Mononuclear cell (primary cell): ENCODE data around the gene CASP10. TPM values are rescaled to one million over a fixed set of nuclear protein-coding genes. Genes with fewer than 3 reads are reported as not detected.

Source experiments
- H3K27me3 ChIP-seq: 2 replicates; pipeline ENCODE4 v1.6.0; 2011; ENCODE audit warnings: low read length, control low read depth; ENCODE audit not compliant: insufficient read depth
- H3K4me1 ChIP-seq: 2 replicates; pipeline ENCODE4 v1.5.1; 2011; ENCODE audit warnings: mild to moderate bottlenecking, low read length, control low read depth; ENCODE audit not compliant: insufficient read depth
- H3K4me3 ChIP-seq: 2 replicates; pipeline ENCODE4 v1.5.1; 2011; ENCODE audit warnings: mild to moderate bottlenecking, low read length, moderate library complexity
- H3K9me3 ChIP-seq: 2 replicates; pipeline ENCODE4 v1.5.1; 2011; ENCODE audit warnings: low read depth, mild to moderate bottlenecking, control low read depth, low read length
- total RNA-seq: library from RNA; depleted of rRNA; stranded (reverse); fragments of >200 nt; gene quantifications from one replicate; pipeline ENCODE4 v1.2.3, GENCODE V29; 2012

CASP10 gene
- total RNA-seq, 1 donor: 29.7 TPM

DNA sequence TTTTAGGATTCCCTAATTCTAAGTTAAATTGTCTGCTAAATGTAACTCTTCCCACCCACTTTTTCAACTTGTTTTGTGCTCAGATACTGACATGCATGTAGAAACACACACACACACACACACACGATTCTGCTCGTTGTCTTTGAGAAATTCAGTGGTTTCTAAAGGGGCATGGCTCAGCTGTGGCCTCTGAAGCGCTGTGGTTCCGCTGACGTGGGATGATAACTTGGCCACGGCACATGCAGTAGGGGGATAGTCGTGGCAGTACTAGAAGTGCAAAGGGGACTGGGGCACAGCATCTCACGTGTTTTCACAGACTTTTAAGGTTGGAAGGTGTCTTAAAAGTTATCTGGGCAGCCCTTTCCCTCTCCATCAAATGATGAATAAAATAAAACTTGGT lies 18.4 kb downstream of the CASP10 start:
- Histone ChIP-seq H3K4me1 (peaks cover 32% of the 10 kb centered on the region), H3K9me3 (no peaks in the 10 kb centered on the region), H3K4me3 (no peak overlapping the region), H3K27me3 (no peaks in the 10 kb centered on the region)

DNA sequence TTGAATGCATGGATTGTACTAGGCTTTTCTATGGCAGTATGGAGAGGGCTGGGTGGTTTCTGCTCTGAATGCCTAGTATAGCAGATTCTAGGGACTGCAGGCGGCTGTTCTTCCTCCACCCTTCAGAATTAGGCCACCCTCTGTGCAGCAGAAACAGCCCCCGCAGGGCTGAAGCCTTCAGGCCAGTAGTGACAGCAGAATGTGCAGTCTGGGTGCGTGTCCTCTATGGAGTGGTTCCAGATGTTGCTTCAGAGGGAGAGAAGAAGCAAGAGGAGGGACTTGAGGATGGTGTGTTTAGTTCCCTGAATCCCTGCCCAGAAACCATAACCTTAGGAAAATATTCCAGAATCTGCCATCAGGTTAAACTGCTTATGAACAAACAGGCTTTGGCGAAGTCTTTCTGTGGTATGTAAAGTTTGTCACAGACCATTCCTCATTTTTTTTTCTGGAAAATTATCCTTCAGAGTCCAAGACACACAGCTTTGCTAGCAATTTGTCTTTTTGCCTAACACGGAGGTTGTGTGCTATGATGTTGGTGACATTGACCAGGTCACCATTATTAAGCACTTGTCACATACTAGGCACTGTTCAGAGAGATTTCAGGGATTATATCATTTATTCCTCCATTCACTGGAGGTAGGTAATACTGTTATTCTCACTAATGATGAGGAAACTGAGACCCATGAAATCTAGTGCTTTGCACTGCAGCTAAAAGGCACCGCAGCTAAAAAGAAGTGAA lies 21.1 kb downstream of the CASP10 start:
- H3K4me1 ChIP-seq: peaks cover 35% of the 10 kb centered on the region
- H3K4me3 ChIP-seq: no peak overlapping the region
- H3K9me3 ChIP-seq: no peaks in the 10 kb centered on the region
- no peaks in the 10 kb centered on the region for H3K27me3 ChIP-seq

DNA sequence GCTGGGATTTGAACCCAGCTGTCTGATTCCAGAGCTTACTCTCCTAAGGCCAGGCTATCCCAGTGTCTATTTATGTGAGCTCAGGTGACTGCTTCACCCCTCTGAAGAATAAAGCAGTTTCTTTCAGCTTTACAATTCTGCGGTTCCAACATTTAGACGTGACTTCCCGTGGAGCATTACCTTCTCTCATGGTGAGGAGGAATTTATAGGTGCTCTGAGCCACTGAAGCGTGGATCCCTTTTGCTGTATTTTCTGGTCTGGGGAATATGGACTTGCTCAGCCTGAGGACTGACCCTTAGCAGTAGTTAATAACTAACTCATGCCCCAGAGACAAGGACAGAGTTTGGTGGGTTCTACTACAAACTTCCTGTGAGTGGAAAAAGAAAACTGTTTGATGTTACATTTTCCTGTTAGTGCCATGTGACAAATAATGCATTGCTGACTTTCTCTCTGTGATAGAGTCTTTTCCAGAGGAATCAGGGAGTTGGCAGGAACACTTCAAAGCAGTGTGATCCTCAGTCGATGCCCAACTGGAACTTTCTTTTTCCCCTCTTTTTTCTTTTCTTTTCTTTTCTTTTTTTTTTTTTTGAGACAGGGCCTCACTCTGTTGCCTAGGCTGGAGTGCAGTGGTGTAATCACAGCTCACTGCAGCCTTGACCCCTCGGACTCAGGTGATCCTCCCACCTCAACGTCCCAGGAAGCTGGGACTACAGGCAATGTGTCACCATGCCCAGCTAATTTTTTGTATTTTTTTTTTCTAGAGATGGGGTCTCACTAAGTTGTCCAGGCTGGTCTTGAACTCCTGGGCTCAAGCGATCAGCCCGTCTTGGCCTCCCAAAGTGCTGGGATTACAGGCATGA lies 21.9 kb downstream of the CASP10 start:
- H3K4me1 ChIP-seq: peaks cover 43% of the 10 kb centered on the region
- no peaks in the 10 kb centered on the region for H3K27me3 ChIP-seq
- H3K4me3 ChIP-seq: no peak overlapping the region
- H3K9me3 ChIP-seq: no peaks in the 10 kb centered on the region

DNA sequence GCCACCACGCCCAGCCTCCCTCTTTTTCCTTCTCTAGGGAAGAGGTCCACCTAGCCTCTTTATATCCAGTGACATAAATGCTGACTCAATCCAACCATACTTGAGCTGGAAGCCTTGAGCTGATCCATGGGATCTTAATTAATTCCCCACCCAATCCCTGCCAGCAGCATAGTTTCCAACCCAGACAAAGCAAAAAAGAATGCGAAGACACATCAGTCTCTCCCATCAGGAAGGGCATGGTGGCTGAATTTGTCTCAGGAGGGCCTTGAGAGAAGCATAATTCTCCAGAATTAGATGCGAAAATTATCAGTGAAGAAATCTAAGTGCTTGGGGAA lies 22.5 kb downstream of the CASP10 start:
- no peak overlapping the region for H3K4me3 ChIP-seq
- H3K4me1 ChIP-seq: peaks cover 49% of the 10 kb centered on the region
- H3K9me3 ChIP-seq: no peaks in the 10 kb centered on the region
- H3K27me3 ChIP-seq: no peaks in the 10 kb centered on the region

DNA sequence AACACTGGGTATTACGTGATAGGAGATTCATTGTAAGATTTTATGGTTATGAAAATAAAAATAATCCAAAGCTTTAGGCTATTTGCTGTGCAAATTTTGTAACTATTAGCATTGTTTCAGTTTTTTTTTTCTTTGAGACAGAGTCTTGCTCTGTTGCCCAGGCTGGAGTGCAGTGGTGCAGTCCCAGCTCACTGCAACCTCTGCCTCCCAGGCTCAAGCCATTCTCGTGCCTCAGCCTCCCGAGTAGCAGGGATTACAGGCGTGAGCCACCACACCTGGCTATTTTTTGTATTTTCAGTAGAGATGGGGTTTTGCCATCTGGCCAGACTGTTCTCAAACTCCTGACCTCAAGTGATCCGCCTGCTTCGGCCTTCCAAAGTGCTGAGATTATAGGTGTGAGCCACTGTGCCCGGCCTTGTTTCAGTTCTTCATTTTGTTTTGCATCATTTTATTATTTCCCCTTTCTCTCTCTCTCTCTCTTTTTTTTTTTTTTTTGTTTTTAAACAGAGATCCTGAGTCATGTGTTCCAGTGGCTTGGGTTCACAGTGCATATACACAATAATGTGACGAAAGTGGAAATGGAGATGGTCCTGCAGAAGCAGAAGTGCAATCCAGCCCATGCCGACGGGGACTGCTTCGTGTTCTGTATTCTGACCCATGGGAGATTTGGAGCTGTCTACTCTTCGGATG lies 25.8 kb downstream of the CASP10 start:
- Histone ChIP-seq H3K4me1 (peaks cover 46% of the 10 kb centered on the region), H3K4me3 (no peak overlapping the region), H3K9me3 (no peaks in the 10 kb centered on the region)

DNA sequence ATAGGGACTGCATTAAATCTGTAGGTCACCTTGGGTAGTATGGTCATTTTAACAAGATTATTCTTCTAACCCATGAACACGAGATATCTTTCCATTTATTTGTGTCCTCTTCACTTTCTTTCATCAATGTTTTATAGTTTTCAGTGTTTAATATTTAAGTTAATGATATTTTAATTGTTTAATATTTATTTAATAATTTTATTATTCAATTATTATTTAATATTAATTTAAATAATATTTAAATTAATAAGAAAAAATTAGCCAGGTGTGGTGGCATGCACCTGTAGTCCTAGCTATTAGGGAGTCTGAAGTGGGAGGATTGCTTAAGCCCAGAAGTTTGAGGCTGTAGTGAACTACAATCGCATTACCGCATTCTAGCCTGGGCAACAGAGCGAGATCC lies 33.0 kb downstream of the CASP10 start:
- no peaks in the 10 kb centered on the region for H3K27me3 ChIP-seq
- peaks cover 24% of the 10 kb centered on the region for H3K4me1 ChIP-seq
- no peaks in the 10 kb centered on the region for H3K9me3 ChIP-seq
- no peak overlapping the region for H3K4me3 ChIP-seq

More for the DNA sequence above, 25.8 kb downstream of the CASP10 start:
- H3K27me3 ChIP-seq: no peaks in the 10 kb centered on the region

DNA sequence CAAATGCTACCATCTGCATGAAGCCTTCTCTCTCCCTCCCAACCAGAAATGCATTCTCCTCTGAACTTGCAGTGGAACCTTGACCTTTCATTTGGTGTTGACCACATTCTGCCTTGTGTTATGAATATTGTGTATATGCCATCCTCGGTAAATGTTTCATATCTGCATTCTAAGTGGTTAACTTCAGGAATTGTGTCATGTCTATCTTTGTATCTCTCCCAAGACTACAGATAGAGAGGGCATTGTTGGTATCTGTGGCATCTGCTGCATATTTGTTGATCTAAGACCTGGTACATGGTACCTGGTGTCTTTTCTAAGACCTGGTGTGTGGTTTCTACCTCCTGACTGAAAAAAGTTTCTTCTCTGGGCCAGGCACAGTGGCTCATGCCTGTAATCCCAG lies 34.0 kb downstream of the CASP10 start:
- Histone ChIP-seq H3K4me1 (peaks cover 24% of the 10 kb centered on the region), H3K9me3 (no peaks in the 10 kb centered on the region), H3K4me3 (no peak overlapping the region), H3K27me3 (no peaks in the 10 kb centered on the region)

DNA sequence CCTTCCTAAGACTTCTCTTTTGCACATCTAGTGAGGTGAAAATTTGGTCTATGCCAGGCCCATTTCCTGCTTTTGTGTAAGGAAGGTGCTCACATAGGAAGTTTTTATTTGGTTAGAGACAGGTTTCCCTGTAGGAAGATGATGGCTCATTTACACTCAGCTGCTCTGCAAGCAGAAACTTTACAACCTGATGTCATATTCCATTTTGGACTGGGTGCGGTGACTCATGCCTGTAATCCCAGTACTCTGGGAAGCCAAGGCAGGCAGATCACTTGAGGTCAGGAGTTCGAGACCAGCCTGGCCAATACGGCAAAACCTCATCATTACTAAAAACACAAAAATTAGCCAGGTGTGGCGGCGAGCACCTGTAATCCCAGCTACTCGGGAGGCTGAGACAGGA lies 35.8 kb downstream of the CASP10 start:
- Histone ChIP-seq H3K9me3 (no peaks in the 10 kb centered on the region), H3K4me1 (peaks cover 26% of the 10 kb centered on the region), H3K27me3 (no peaks in the 10 kb centered on the region), H3K4me3 (no peak overlapping the region)

DNA sequence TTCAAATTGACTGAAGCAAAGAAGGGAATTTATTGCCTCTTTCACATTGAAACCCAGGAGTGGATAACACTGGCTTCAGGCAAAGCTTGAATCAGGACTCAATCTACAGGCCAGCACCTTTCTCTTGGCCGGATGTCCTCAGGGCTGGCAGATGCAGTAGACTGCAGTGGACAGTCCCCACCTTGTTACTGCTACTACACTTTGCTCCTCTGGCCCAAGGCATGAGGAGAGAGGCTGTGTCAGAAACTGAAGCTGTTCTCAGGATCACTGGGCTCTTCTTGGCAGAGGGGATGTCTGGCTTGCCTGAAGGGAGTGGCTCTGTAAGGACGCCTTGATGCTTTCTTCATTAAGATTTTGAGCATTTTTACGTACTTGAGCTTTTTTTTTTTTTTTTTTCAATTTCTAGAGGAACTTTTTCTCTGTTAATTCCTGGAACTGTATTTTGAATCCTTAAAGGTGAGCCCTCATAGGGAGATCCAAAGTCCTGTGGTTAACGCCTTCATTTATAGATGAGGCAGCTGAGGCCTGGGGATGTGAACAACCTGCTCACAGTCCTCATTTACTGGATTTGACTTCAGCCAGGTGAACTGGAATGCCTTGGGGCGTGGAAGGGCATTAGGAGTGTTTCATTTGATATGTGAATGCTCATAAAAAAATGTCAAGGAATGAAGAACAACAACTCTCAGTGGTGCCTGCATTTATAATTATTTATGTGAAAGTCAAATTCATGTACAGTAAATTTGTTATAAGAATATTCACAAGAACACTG lies 36.6 kb downstream of the CASP10 start:
- no peak overlapping the region for H3K4me3 ChIP-seq
- peaks cover 25% of the 10 kb centered on the region for H3K4me1 ChIP-seq
- no peaks in the 10 kb centered on the region for H3K27me3 ChIP-seq
- H3K9me3 ChIP-seq: no peaks in the 10 kb centered on the region

DNA sequence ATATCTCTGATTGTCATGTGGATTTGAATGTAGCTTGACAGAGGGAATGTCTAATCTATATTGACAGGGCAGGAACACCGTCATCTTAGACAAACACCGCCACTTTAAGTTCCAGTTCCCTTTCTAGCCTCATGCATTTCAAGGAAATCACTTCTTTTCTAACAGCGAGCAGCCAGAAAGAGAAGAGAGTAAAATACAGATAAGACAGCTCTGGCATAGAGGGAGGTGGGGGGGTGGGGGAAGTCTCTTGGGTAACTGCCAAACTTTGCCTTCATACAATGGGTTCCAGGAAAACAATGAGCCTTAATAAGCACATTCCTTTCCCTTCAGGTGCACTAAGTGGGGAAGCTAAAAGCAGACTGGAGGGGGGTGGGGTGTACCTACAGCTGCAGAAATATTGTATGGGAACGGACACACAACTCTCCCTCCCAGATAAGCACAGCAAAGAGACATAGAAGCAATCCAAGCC lies 37.2 kb downstream of the CASP10 start:
- Histone ChIP-seq H3K4me3 (no peak overlapping the region), H3K27me3 (no peaks in the 10 kb centered on the region), H3K4me1 (peaks cover 25% of the 10 kb centered on the region), H3K9me3 (no peaks in the 10 kb centered on the region)

DNA sequence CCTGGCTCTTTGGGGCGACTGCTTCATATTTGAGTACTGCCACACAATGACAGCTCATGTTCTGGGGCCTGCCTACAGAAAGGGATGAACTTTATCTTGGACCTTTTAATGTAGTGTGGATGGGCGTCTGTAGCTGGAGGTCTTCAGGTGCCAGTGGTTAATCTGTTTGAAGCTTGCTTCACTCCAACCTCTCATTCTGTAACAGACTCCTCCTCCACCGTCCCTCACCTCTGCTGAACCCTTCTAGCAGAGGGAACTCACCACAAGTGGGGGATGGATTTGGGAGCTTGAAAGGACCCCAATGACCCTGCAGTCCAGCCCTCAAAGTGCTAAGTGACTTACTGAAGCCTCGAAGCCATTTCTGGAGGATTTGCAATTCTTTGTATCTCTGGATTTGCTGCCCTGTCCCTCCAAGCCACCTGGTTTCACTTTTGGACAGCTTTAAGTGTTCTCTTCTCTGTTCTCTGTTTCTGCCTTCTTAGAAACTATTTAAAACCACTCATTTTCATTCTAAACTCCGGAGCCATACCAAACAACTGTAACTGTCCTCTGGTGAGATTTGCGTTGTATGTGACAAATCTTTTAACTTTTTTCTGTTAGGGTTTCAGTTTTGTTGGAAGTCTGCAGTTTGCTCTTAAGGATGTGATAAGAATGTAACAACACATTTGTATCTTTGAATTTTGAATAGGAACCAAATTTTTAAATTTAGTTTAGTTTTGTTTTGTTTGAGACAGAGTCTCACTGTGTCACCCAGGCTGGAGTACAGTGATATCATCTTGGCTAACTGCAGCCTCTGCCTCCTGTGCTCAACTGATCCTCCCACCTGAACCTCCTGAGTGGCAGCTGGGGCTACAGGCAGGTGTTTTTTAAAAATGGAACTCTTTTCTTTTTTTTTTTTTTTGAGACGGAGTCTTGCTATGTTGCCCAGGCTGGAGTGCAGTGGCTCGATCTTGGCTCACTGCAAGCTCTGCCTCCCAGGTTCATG lies 40.4 kb downstream of the CASP10 start:
- peaks cover 28% of the 10 kb centered on the region for H3K4me1 ChIP-seq
- no peaks in the 10 kb centered on the region for H3K27me3 ChIP-seq
- no peaks in the 10 kb centered on the region for H3K9me3 ChIP-seq
- no peak overlapping the region for H3K4me3 ChIP-seq

DNA sequence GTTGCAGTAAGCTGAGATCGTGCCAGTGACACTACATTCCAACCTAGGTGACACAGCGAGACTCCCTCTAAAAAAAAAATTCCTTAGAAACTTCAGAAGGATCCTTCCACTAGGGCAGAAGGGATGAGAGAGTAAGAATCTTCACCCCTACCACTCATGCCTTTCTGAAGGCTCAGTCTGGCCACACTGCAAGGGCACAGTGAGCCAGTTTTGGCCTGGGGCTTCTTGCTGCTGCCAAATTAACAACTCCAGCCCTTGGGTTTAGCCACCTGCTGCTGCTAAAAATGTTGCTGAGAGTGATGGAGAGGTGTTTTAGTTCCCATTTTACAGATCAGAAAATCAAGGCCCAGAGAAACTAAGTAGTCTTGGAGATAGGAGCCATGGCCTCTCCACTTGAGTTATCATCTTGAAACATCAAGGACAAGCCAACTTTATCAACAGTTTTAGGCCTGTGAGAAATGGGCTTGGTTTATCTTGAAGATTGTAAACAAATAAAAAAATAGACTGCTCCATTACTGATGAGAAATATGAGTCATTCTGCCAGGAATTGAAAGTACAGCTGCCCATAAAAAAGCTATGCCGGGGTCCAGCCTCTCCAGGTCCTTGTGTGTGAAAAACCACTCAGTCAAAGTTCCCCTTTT lies 45.5 kb downstream of the CASP10 start:
- Histone ChIP-seq H3K4me1 (peaks cover 26% of the 10 kb centered on the region), H3K4me3 (no peak overlapping the region), H3K9me3 (no peaks in the 10 kb centered on the region), H3K27me3 (no peaks in the 10 kb centered on the region)

DNA sequence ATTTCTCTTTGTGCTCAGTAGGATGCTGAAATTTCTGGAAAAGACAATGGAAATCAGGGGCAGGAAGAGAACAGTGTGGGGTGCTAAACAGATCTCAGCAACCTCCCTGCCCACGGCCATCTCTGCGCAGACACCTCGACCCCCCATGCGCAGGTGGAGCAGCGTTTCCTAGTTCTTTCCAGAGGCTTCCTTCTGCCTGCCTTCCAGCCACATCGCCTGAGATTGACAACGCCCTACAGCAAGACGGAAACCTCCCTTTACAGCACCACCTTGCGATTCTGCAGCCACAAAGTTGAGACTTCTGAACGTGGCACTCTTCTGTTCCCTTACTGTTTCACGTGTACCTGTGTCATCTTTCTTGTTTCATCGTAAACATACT lies 46.0 kb downstream of the CASP10 start:
- Histone ChIP-seq H3K4me1 (peaks cover 30% of the 10 kb centered on the region), H3K9me3 (no peaks in the 10 kb centered on the region), H3K4me3 (no peak overlapping the region), H3K27me3 (no peaks in the 10 kb centered on the region)
